ENCODE results near the gene KRTAP5-5.
"Not testable (repeated sequence)": the region's sequence is repeated elsewhere in the genome, so short reads cannot be mapped to it uniquely, and the experiment has no call there.

KRTAP5-5 gene

DNA sequence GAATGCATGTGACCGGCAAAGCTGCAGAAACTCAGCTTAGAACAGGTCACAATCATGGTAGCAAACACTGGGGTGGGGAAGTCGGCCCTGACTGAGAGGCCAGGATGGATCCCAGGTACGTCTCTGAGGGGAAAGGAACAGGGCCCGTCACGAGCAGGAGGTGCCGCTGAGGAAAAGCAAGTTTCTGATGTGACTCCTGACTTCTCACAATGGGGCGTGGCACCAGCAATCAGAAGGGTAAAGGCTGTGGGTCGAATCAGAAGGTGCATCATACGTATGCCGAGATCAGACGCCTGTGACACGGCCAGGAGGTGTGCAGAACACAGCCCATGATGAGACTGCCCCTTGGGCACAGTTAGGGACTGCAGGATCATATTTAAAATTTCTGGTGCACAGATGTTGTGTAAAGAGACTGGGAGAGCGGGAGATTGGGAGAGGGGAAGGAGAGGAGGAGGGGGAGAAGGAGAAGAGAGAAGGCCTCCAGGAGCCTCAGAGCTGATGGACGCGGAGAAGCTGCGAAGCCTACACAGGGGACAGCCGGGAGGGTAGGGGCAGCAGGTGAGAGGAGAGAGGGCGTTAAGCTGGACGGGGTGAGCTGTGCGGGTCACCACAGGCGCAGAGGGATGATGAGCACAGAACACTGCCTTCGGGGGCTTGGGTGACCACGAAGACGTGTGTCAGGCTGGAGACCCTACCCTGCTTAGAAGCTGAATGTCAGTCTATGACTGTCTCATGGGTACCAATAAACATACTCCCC, 30.7 kb downstream of the KRTAP5-5 start:
- DNase-seq: no peak

DNA sequence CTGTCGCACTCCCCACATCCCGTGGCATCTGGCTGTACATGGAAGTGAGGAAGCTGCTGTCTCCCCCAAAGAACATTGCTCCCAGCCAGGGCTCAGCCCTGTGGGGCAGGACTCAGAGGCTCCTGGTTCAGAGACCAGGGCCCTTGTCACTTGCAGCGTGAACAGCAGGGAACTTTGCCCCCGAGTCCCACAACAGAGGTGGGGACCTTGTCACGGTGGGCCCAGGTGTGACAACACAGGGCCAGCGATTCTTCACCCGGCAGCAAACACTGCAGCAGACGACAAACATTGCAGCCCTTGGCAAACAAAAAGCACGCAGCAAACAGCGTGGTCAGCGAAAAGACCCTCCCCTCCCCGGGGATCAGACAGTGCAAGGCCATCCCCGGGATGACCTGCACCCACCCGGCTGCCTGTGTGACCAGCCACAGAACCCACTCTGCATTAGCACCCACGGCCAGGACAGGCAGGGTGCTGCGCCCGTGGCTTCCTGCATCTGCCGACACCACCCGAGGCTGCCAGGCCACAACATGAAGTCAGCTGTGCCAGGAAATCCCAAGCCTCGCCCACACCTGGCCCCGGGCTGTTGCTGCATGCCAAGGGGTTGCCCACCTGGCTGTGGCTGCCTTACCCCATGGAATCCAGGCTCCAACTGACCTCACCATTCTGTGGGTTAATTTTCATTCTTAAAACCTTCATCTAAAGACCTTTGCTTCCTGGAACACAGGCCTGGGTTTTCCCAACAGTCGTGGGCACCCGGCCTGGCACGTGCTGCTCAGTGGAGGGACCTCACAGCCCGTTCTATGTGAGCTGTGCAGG, 32.1 kb downstream of the KRTAP5-5 start:
- not testable (repeated sequence) for DNase-seq

GRCh38 chr11:1662699-1663283, 33.2 kb downstream of the KRTAP5-5 start:
- DNase-seq: not testable (repeated sequence)

DNA sequence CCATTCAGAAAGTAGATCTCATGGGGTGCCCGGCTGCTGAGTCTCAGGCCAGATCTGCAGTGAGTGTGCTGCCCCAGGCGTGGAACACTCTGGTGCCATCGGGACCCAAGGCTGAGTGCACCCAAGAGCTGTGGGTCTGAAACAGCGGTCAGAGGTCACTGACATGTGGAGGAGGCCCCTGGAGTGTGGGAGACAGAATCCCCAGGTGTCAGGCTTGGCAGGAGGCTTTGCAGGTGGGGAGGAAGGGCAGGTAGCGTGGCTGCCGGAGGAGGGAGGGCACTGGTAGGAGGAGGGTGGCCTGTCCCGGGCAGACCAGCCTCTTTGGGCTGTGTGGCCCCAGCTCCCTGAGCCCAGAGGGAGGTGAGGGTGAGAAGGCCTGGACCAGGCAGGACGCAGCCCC, 35.7 kb downstream of the KRTAP5-5 start:
- no peak for DNase-seq

DNA sequence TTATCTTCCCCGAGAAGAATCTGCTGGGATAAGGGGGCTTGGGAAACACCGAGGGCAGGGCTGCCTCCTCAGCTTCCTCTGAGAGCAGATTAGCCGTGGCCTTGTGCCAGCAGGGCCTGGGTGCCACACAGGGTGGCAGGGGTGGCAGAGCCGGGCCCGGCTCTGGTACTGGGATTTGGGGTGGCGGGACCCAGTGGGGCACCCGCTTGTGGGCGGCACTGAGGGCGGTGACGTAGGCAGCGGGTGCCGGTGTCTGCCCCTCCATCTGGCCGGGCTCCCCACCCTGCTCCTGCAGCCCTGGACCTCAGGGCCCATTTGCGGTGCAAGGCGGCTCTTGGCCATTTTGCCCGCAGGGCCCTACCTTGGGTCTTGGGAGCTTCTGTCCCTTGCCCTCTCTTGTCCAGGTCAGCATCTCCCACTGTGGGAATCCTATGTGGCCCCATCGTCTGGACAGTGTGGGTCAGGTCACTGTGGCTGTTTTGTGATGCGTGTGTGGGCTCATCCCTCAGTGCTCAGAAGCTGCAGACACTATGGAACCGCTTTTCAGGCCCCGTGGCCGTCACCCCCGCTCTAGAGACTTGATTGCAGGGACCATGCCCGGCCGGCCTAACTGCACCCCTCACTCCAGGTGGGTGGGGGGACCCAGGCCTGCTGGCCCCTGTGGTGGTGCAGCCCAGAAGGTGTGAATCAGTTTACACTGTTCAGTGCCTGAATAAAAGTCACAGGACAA, 37.7 kb downstream of the KRTAP5-5 start:
- DNase-seq: no peak

GRCh38 chr11:1667906-1668305, 38.3 kb downstream of the KRTAP5-5 start:
- DNase-seq: no peak

DNA sequence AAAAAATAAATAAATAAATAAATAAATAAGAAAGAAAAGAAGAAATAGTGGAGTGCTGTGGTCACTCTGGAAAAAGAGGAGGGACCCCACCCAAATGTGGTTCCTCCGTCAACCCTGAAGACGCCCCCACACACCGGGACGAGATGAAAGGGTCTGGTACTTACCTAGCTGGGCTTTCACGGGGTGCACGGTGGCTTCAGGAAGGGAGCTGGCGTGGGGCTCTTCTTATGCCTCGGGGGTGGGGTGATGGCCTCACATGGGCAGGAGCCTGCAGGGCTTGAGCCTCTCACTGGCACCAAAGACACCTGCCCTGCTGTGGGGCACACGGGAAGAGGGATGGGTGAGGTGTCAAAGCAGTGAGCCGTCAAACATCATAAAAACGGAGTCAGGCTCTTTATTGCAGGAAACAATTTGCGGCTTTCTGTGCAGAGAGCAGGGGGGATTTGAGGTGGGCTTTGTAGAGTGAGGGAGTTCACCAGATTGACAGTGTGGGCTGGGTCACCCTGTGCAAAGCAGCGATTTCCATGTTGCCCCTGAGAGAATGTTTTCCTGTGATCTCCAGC, 39.4 kb downstream of the KRTAP5-5 start:
- DNase-seq: no peak

DNA sequence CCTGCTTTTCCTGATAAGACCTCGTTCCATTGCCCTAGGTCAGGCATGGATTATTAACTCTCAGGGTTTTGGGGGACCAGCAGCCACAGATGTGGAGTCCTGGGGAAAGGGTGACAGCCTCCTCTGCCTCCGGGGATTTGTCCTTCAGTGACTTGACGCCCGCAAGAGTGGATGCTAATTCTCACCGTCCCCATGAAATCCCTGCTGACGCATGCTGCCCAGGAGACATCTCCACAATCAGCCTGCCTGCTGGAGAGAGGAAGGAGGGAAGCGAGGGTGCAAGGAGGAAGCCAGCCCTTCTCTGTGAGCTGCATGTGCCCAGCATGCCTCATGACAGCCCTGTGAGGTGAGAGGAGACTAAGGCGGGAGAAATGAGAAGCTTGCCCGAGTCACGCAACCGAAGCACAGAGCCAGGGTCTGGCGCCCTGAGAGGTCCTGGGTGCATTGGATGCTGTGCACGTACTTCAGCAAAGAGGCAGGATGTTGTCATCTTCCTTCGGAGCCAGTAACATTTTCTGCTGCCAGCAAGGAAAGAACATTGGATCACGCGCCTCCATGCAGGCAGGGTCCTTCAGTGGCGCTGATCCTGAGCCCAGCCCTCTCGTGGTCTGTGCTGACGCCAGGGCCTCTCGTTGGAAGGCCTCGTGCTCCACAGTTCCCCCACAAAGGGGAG, 40.1 kb downstream of the KRTAP5-5 start:
- DNase-seq: no peak

- not testable (repeated sequence) for DNase-seq
Observed at GRCh38 chr11:1670457-1670856, 40.9 kb downstream of the KRTAP5-5 start.

- no peak for DNase-seq
Observed at GRCh38 chr11:1670905-1671371, 41.4 kb downstream of the KRTAP5-5 start.

DNA sequence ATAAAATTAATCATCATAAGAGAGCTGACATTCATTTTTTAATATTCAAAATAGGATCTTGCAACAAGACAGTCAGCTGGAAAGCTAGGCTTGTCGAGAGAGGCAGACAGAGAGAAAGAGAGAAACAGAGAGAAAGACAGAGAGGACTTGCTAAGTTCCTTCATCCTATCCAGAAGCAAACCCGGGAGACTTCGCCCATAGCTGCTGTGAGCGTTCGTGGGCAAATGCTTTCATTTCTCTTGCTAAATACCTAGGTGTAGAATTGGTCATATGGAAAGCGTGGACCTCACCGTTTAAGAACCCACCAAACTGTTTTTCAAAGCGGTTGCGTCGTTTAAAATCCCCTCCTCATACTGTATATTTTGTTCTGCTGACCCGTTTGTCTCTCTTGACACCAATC, 42.1 kb downstream of the KRTAP5-5 start:
- DNase-seq: no peak

- no peak for DNase-seq
Observed at GRCh38 chr11:1672613-1673350, 43.2 kb downstream of the KRTAP5-5 start.

DNA sequence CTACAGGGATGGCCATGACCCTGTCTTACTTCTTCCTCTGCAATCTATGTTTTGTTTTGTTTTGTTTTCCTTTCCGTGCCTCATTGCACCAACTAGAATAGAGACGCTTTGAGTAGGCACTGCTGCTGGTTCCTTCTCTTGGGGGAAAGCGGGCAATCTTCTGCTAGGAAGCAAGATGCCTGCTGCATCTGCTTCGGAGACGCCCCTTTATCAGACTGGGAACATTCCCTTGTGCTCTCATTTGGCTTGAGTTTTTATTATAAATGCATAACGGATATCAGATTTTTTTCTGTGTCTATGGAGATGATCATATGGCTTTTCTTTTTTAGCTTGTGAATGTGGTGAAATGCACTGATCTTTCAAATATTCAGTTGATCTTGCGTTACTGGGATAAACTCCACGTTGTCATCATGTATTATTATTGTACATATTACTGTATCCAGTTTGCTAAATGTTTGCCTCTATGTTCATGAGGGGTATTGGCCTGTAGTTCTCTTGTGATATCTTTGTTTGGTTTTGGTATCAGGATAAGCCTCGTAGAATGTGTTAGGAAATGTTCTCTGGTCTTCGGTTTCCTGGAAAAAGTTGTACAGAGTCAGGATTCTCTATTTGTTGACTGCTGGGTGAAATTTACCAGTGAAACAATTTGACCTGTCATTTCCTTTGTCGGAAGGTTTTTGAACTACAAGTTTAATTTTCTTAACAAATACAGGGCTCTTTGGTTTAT, 44.0 kb downstream of the KRTAP5-5 start:
- no peak for DNase-seq

DNA sequence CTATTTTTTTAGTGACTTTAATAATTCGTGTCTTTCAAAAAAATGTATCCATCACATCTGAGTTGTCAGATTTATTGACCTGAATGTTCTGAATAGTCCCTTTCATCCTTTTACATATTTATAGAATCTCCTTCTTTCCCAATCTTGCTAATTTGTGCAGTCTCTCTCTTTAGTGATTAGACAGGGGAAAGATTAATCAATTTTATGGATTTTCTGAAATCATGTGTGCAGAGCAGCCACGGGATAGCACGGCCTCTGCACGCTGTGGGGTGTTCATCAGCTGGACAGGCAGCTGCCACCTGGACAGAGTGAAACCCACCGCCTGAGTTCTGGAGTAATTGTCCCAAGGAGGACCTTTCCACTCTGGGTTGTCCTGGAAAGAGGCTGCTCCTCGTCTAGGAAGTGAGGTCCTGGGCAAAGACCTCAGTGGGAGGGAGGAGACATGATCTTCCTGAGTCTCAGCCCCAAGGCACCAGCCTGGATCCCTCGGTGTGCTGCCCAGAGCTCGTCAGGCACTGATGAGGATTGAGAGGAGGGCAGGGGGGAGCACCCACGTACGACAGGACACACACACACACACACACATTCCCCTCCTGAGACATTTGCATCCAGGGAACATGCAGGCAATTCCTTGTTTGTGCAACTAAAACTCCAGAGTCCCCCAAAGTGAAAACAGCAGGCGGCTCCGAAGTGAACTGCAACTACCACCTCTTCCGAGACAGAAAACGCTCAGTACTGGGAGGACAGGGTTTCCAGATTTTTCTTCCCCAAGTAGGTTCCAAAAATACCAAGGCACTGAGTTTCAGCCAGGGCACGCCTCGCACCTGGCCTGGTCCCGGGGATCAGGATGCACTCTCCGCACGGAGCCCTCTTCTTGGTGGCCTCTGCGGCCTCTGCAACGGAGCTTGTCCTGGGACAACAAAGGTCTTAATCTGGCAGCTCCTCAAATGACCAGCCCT, 44.9 kb downstream of the KRTAP5-5 start:
- no peak for DNase-seq

DNA sequence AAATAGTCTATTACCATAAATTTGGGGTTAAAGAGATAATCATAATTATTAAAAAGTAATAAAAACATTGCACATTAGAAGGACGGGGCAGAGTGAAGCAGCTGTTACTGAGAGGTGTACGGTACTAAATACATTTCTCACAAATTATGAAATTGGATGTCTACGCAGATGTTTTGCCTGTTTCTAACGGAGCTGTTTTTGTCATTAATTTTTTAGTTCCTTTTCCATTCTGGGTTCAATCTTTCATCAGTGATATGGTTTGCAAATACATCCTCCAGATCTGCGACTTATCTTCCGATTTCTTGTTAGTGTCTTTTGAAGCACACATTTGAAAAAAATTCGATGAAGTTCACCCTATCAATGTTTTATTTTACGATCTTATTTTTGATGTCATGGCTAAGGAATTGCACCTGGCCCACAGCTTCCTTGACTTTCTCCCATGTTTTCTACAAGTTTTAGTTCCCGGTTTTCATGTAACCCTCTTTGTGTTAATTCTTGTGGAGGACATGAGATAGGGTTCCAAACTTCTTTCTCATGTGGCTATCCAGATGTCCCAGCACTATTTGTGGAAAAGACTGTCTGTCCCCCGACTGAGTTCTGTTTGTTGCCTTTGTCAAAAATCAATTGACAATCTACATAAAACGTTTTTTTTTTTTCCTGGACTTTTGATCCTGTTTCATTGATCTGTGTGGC, 46.1 kb downstream of the KRTAP5-5 start:
- DNase-seq: no peak

DNA sequence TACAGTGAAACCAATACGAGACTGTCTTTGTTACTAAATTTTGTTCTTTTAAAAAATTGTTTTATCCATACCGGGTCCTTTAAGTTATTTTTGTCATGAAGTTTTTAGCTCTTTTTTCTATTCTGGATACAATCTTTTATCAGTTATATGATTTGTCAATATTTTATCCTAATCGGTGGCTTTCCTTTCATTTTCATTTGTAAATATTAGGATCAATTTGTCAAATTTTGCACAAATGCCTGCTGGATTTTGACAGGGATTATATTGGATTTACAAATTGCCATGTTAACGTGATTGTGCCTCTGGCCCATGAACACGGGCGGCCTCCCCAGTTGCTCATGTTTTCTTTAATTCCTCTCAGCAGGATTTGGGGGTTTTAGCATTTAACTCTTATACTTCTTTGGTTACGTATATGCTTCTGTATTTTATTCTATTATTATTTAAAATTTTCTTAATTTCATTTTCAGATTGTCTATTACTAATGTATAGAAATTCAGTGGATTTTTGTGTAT, 46.7 kb downstream of the KRTAP5-5 start:
- DNase-seq: no peak

GRCh38 chr11:1679881-1680280, 50.3 kb downstream of the KRTAP5-5 start:
- DNase-seq: no peak

Measured in NCI-H1436 treated with DMSO at 0.1 percent for 48 hours (cell line).